H1 (cell line): Measurements from ENCODE around the gene NOL12. TPM values are rescaled to one million over a fixed set of nuclear protein-coding genes. Genes with fewer than 3 reads are reported as not detected.

Experiments
- CTCF ChIA-PET: fragments of 300-600 bp; sonication (Branson Sonifier 250); formaldehyde crosslinking; loops from one replicate; lab custom pipeline; 2021; ENCODE audit not compliant: partially characterized antibody; lab: Charles Lee
- POLR2A ChIA-PET: fragments of 300-600 bp; sonication (Branson Sonifier 250); formaldehyde crosslinking; loops from one replicate; lab custom pipeline; 2021; ENCODE audit warnings: inconsistent platforms; ENCODE audit not compliant: partially characterized antibody; lab: Charles Lee
- DNase-seq, 2 experiments: peaks; one replicate each; pipeline versions ENCODE4 v3.0.0 to v3.0.0-alpha.2; 2010 to 2022; ENCODE audit warnings: low spot score in 2 of 2, low read depth in 1 of 2, mixed read lengths in 1 of 2
- FAIRE-seq: peaks from 2 replicates; lab custom pipeline; 2011; peaks lifted over from hg19 to GRCh38; lab: Jason Lieb, UNC
- H2AFZ ChIP-seq: 2 replicates; pipeline ENCODE4 v1.8.1; 2012; ENCODE audit warnings: low read length, inconsistent platforms
- H2AK5ac ChIP-seq: 2 replicates; pipeline ENCODE4 v1.6.1; 2013; ENCODE audit warnings: low read depth, low read length
- H2BK120ac ChIP-seq: replicated peaks from 2 replicates; pipeline ENCODE3; 2013; ENCODE audit warnings: low read depth, low read length, inconsistent platforms
- H2BK12ac ChIP-seq: 2 replicates; pipeline ENCODE4 v1.6.1; 2013; ENCODE audit warnings: low read depth, low read length
- H2BK15ac ChIP-seq: 2 replicates; pipeline ENCODE4 v1.6.1; 2013; ENCODE audit warnings: low read length
- H2BK20ac ChIP-seq: 2 replicates; pipeline ENCODE4 v1.6.1; 2013; ENCODE audit warnings: low read length
- H2BK5ac ChIP-seq: 2 replicates; pipeline ENCODE4 v1.6.1; 2013; ENCODE audit warnings: low read depth, low read length
- H3K14ac ChIP-seq: 2 replicates; pipeline ENCODE4 v1.6.1; 2013; ENCODE audit warnings: inconsistent platforms; ENCODE audit not compliant: insufficient read length
- H3K18ac ChIP-seq: 2 replicates; pipeline ENCODE4 v1.6.1; 2013; ENCODE audit warnings: low read length; ENCODE audit errors: extremely low read depth
- H3K23ac ChIP-seq: 2 replicates; pipeline ENCODE4 v1.6.1; 2013; ENCODE audit warnings: inconsistent platforms; ENCODE audit not compliant: insufficient read length
- H3K23me2 ChIP-seq: 2 replicates; pipeline ENCODE4 v1.6.1; 2013; ENCODE audit warnings: low read depth, low read length
- H3K27ac ChIP-seq: 2 replicates; pipeline ENCODE4 v1.6.1; 2011; ENCODE audit warnings: low read depth, low read length, inconsistent platforms
- H3K27me3 ChIP-seq, 4 experiments: replicated peaks in 1 of 4; 1 replicate in 1 of 4; 2 replicates in 3 of 4; pipeline versions ENCODE4 v1.6.1 to v1.8.1; 2011 to 2013; ENCODE audit warnings: low read length in 3 of 4, mild to moderate bottlenecking in 3 of 4, inconsistent platforms in 2 of 4, mixed read lengths in 2 of 4, moderate library complexity in 1 of 4; ENCODE audit not compliant: control insufficient read depth in 3 of 4, insufficient read depth in 3 of 4; ENCODE audit errors: extremely low read depth in 1 of 4
- H3K36me3 ChIP-seq, 4 experiments: 2 replicates each; pipeline versions ENCODE4 v1.6.1 to v1.8.1; 2011 to 2013; ENCODE audit warnings: mild to moderate bottlenecking in 4 of 4, low read length in 3 of 4, moderate library complexity in 2 of 4, control low read depth in 1 of 4, inconsistent platforms in 1 of 4; ENCODE audit not compliant: insufficient read depth in 4 of 4, control insufficient read depth in 2 of 4
- H3K4ac ChIP-seq: replicated peaks from 2 replicates; pipeline ENCODE3; 2013; ENCODE audit warnings: low read length, low read depth, mixed read lengths, inconsistent platforms; ENCODE audit not compliant: insufficient read length
- H3K4me1 ChIP-seq, 4 experiments: replicated peaks in 1 of 4; 1 replicate in 1 of 4; 2 replicates in 3 of 4; pipeline versions ENCODE4 v1.6.1 to v1.8.1; 2011 to 2013; ENCODE audit warnings: low read length in 3 of 4, inconsistent platforms in 2 of 4, mixed read lengths in 1 of 4; ENCODE audit not compliant: insufficient read depth in 4 of 4, control insufficient read depth in 3 of 4
- H3K4me2 ChIP-seq, 2 experiments: 2 replicates each; pipeline versions ENCODE4 v1.6.1 to v1.8.1; 2011 to 2013; ENCODE audit warnings: low read depth in 2 of 2, low read length in 2 of 2, control low read depth in 1 of 2, inconsistent platforms in 1 of 2, mild to moderate bottlenecking in 1 of 2; ENCODE audit not compliant: insufficient read depth in 1 of 2
- H3K4me3 ChIP-seq, 4 experiments: fragments of 200-600, 300-600 bp in 1 of 4; sonication (generic), shearing (Covaris generic), sonication (Bioruptor Twin) in 1 of 4; 2 replicates each; pipeline versions ENCODE4 v1.5.1 to v1.8.1; 2011 to 2016; ENCODE audit warnings: low read length in 4 of 4, low read depth in 3 of 4, control low read depth in 2 of 4, inconsistent platforms in 2 of 4, mild to moderate bottlenecking in 2 of 4, mixed read lengths in 1 of 4, moderate library complexity in 1 of 4; ENCODE audit not compliant: insufficient read depth in 2 of 4; ENCODE audit errors: extremely low read depth in 1 of 4
- H3K56ac ChIP-seq: replicated peaks from 2 replicates; pipeline ENCODE3; 2013; ENCODE audit warnings: low read depth, mild to moderate bottlenecking, mixed read lengths, low read length, inconsistent platforms; ENCODE audit not compliant: insufficient read length
- H3K79me1 ChIP-seq: 2 replicates; pipeline ENCODE4 v1.6.1; 2013; ENCODE audit warnings: low read depth, low read length, control low read depth
- H3K79me2 ChIP-seq, 2 experiments: 2 replicates each; pipeline versions ENCODE4 v1.6.1 to v1.8.1; 2012 to 2013; ENCODE audit warnings: low read length in 2 of 2, mild to moderate bottlenecking in 2 of 2, inconsistent platforms in 1 of 2; ENCODE audit not compliant: insufficient read depth in 2 of 2, control insufficient read depth in 1 of 2
- H3K9ac ChIP-seq, 4 experiments: replicated peaks in 1 of 4; 1 replicate in 1 of 4; 2 replicates in 3 of 4; pipeline versions ENCODE4 v1.6.1 to v1.8.1; 2011 to 2013; ENCODE audit warnings: low read depth in 3 of 4, low read length in 3 of 4, control low read depth in 2 of 4, mild to moderate bottlenecking in 2 of 4, moderate library complexity in 2 of 4, inconsistent platforms in 1 of 4; ENCODE audit errors: extremely low read depth in 1 of 4
- H3K9me3 ChIP-seq, 2 experiments: 2 replicates each; pipeline versions ENCODE4 v1.6.1 to v1.8.1; 2012 to 2013; ENCODE audit warnings: mild to moderate bottlenecking in 2 of 2, moderate library complexity in 2 of 2, control low read depth in 1 of 2, inconsistent platforms in 1 of 2, low read depth in 1 of 2, low read length in 1 of 2, mixed read lengths in 1 of 2; ENCODE audit not compliant: insufficient read depth in 2 of 2
- H4K20me1 ChIP-seq, 2 experiments: replicated peaks in 1 of 2; 2 replicates each; pipeline versions ENCODE3 to v1.8.1; 2011 to 2013; ENCODE audit warnings: inconsistent platforms in 2 of 2, low read length in 2 of 2, mild to moderate bottlenecking in 1 of 2; ENCODE audit not compliant: insufficient read depth in 2 of 2, control insufficient read depth in 1 of 2
- H4K5ac ChIP-seq: 2 replicates; pipeline ENCODE4 v1.6.1; 2013; ENCODE audit warnings: low read length, low read depth, mixed read lengths, inconsistent platforms; ENCODE audit not compliant: insufficient read length
- H4K8ac ChIP-seq: 2 replicates; pipeline ENCODE4 v1.8.0; 2013; ENCODE audit warnings: mild to moderate bottlenecking, moderate library complexity, low read length, inconsistent platforms; ENCODE audit not compliant: insufficient read depth; ENCODE audit errors: extremely low read depth
- H4K91ac ChIP-seq: replicated peaks from 2 replicates; pipeline ENCODE3; 2013; ENCODE audit warnings: low read length, mixed read lengths, inconsistent platforms; ENCODE audit not compliant: insufficient read length
- RFX5 ChIP-seq: IDR thresholded peaks from 2 replicates; pipeline ENCODE4 v1.6.1; 2011; ENCODE audit warnings: low read depth, low read length, improper control_type of control experiment, borderline replicate concordance
- ZNF274 ChIP-seq: IDR thresholded peaks from 2 replicates; pipeline ENCODE4 v1.7.0; 2012; ENCODE audit warnings: low read length, borderline replicate concordance; ENCODE audit errors: extremely low read depth
- WGBS, 2 experiments: shearing (Covaris generic) in 1 of 2; methylation state at CpG; one replicate each; pipeline versions ENCODE4 v1.1.6 to v1.1.7; 2013 to 2015; ENCODE audit warnings: low lambda C conversion rate in 2 of 2, mixed read lengths in 2 of 2, inconsistent platforms in 1 of 2, low coverage in 1 of 2, missing lambda C conversion rate in 1 of 2; ENCODE audit not compliant: insufficient replicate concordance in 2 of 2, insufficient coverage in 1 of 2, insufficient read length in 1 of 2; ENCODE audit errors: extremely low coverage in 1 of 2, missing lambda C conversion rate in 1 of 2; 5-methylcytosine and 5-hydroxymethylcytosine counted together
- polyA plus RNA-seq, 7 experiments: library from polyadenylated mRNA; depleted of rRNA in 3 of 7; stranded (reverse) in 5 of 7; unstranded in 2 of 7; fragments of >200 nt in 5 of 7; fragments of 200-250 nt in 2 of 7; gene quantifications; 1 replicate in 5 of 7; 2 replicates in 1 of 7; 4 replicates in 1 of 7; pipeline versions ENCODE4 v1.2.1 to v1.2.3, GENCODE V29; 2011 to 2013; ENCODE audit warnings: missing spikeins in 2 of 7, mixed read lengths in 2 of 7
- total RNA-seq: library from RNA; stranded (reverse); fragmentation: NEBNext Ultra II Directional; extraction: Animal tissue kit (Norgen Biotek cat#: 25700); gene quantifications from 2 replicates; pipeline ENCODE4 v1.2.1, GENCODE V29; 2021

Gene NOL12
- total and polyA plus RNA-seq, 2 of the 8 experiments (the other 6 are each of a cell fraction or from before 2014, with no cell fraction given) = 25.3 to 28.3 TPM

DNA sequence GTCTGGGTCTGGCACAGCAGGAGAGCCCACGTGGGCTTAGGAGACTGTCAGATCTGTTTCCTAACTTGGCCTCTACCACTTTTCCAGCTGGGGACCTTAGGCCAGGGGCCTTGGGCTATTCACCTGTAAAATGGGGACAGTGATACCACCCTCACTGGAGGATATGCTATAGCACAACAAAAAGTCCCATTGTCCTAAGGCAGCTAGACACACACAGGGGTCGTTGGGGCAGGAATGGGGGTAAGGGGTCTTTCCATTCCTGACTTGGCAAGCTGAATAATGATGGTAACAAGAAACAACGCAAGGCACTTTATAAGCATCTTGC lies 49.2 kb upstream of the NOL12 start:
- H3K4me2 ChIP-seq = no peak overlapping the region
- H3K14ac ChIP-seq = no peak overlapping the region
- no peak for DNase-seq
- no peak overlapping the region for H2BK5ac ChIP-seq
- 0 out of 2 replicates have a peak, but pooled peaks cover 2% of the 10 kb centered on the region for H3K79me1 ChIP-seq
- H2AK5ac ChIP-seq = no peak overlapping the region
- H2BK12ac ChIP-seq = no peak overlapping the region
- no peak overlapping the region for H4K91ac ChIP-seq
- no peak overlapping the region for H3K23ac ChIP-seq
- no peak overlapping the region for H4K8ac ChIP-seq
- H3K9me3 ChIP-seq = no peaks in the 10 kb centered on the region
- no peak overlapping the region for H3K9ac ChIP-seq
- H4K5ac ChIP-seq = no peak overlapping the region
- H3K4ac ChIP-seq = no peak overlapping the region
- 81% methylated on average over 3 of the region's 3 CpGs; no CpG with 5 or more reads in 1 of the 2 experiments for WGBS, 2 experiments
- CTCF ChIA-PET = interaction anchor here (0.7 to 11.4 kb wide), 15 partner anchors 8 to 253 kb away, joined by 3 to 261 read pairs (median 5); partner anchors contain the start of genes GGA1, LGALS1, NOL12 and PDXP
- no peak for FAIRE-seq
- TF ChIP-seq ZNF274 (no peak), RFX5 (no peak)
- H3K23me2 ChIP-seq = peaks cover 8% of the 10 kb centered on the region
- H3K79me2 ChIP-seq = no peaks in the 10 kb centered on the region; a peak in 1 of 4 replicates
- no peak overlapping the region for H3K18ac ChIP-seq
- no peak overlapping the region for H2BK15ac ChIP-seq
- peaks cover 0 to 3% of the 10 kb centered on the region in 2 experiments for H4K20me1 ChIP-seq
- H2BK120ac ChIP-seq = no peak overlapping the region
- no peak overlapping the region for H2BK20ac ChIP-seq
- no peaks in the 10 kb centered on the region; a peak in 1 of 8 replicates for H3K36me3 ChIP-seq
- POLR2A ChIA-PET = interaction anchor here (0.6 to 2.3 kb wide), 18 partner anchors 8 to 213 kb away, joined by 3 to 7 read pairs (median 4); partner anchors contain the start of genes GGA1, NOL12 and PDXP
- H3K27me3 ChIP-seq = no peaks in the 10 kb centered on the region
- H3K56ac ChIP-seq = no peak overlapping the region
- no peak overlapping the region for H3K27ac ChIP-seq
- no peak overlapping the region for H3K4me3 ChIP-seq
- H3K4me1 ChIP-seq = peaks cover 5 to 40% (median 32%) of the 10 kb centered on the region in 4 experiments
- no peak overlapping the region for H2AFZ ChIP-seq
